ENCODE results near the gene C4orf46.

- TF ChIP-seq CTCF (conservative IDR thresholded peaks at IDR 0.05; ENCODE audit: low read depth, low read length) = no peak
- no peak for TF ChIP-seq EZH2 (IDR thresholded peaks at IDR 0.05; ENCODE audit: borderline replicate concordance, low read depth, low read length, poor library complexity, severe bottlenecking)
These were observed 22.5 kb downstream of the C4orf46 start for GRCh38 chr4:158649111-158649680.

Measured in A673 (cell line).